H1 (cell line): ENCODE measurements around the gene CIRBP. TPM values are rescaled to one million over a fixed set of nuclear protein-coding genes. Genes with fewer than 3 reads are reported as not detected.

Source experiments
- BCL11A ChIP-seq, 2 experiments: IDR thresholded peaks; one replicate each; pipeline ENCODE4 v1.6.1; 2011; ENCODE audit warnings: low read depth in 2 of 2, low read length in 2 of 2, mild to moderate bottlenecking in 2 of 2
- BRCA1 ChIP-seq: IDR thresholded peaks from 2 replicates; pipeline ENCODE4 v1.6.1; 2012; ENCODE audit warnings: low read depth, low read length, improper control_type of control experiment
- CBX5 ChIP-seq: fragments of 300-800, 300-1000 bp; sonication (generic); IDR thresholded peaks from 2 replicates; pipeline ENCODE4 v1.7.1; 2016; ENCODE audit warnings: antibody characterized with exemption, low read length, low read depth
- EP300 ChIP-seq, 2 experiments: IDR thresholded peaks; 1 replicate in 1 of 2; 2 replicates in 1 of 2; pipeline ENCODE4 v1.6.1; 2011 to 2012; ENCODE audit warnings: low read depth in 2 of 2, low read length in 2 of 2, mild to moderate bottlenecking in 2 of 2, borderline replicate concordance in 1 of 2, inconsistent platforms in 1 of 2, moderate library complexity in 1 of 2
- FOSL1 ChIP-seq: IDR thresholded peaks from 2 replicates; pipeline ENCODE4 v1.6.1; 2011; ENCODE audit warnings: mild to moderate bottlenecking, low read depth, low read length, moderate library complexity; ENCODE audit not compliant: insufficient read depth
- POU5F1 ChIP-seq: IDR thresholded peaks from 2 replicates; pipeline ENCODE4 v1.6.1; 2011; ENCODE audit warnings: low read depth, mild to moderate bottlenecking, low read length, moderate library complexity
- RFX5 ChIP-seq: IDR thresholded peaks from 2 replicates; pipeline ENCODE4 v1.6.1; 2011; ENCODE audit warnings: low read depth, low read length, improper control_type of control experiment, borderline replicate concordance
- SAP30 ChIP-seq: fragments of 300-600 bp; sonication (generic); IDR thresholded peaks from 2 replicates; pipeline ENCODE4 v1.7.1; 2012; ENCODE audit warnings: low read length, moderate library complexity, mild to moderate bottlenecking, inconsistent platforms; ENCODE audit not compliant: insufficient read depth, insufficient replicate concordance
- SP4 ChIP-seq: IDR thresholded peaks from 2 replicates; pipeline ENCODE4 v1.6.1; 2012; ENCODE audit warnings: low read length, inconsistent platforms
- TAF7 ChIP-seq: optimal IDR thresholded peaks from 2 replicates; pipeline ENCODE3; 2011; ENCODE audit warnings: low read depth, mild to moderate bottlenecking, inconsistent platforms, low read length, moderate library complexity, borderline replicate concordance
- TCF12 ChIP-seq: IDR thresholded peaks from 2 replicates; pipeline ENCODE4 v1.6.1; 2011; ENCODE audit warnings: low read depth, mild to moderate bottlenecking, low read length
- ZNF274 ChIP-seq: IDR thresholded peaks from 2 replicates; pipeline ENCODE4 v1.7.0; 2012; ENCODE audit warnings: low read length, borderline replicate concordance; ENCODE audit errors: extremely low read depth
- polyA plus RNA-seq, 7 experiments: library from polyadenylated mRNA; depleted of rRNA in 3 of 7; stranded (reverse) in 5 of 7; unstranded in 2 of 7; fragments of >200 nt in 5 of 7; fragments of 200-250 nt in 2 of 7; gene quantifications; 1 replicate in 5 of 7; 2 replicates in 1 of 7; 4 replicates in 1 of 7; pipeline versions ENCODE4 v1.2.1 to v1.2.3, GENCODE V29; 2011 to 2013; ENCODE audit warnings: missing spikeins in 2 of 7, mixed read lengths in 2 of 7
- total RNA-seq: library from RNA; stranded (reverse); fragmentation: NEBNext Ultra II Directional; extraction: Animal tissue kit (Norgen Biotek cat#: 25700); gene quantifications from 2 replicates; pipeline ENCODE4 v1.2.1, GENCODE V29; 2021

Gene CIRBP
- total and polyA plus RNA-seq, 2 of the 8 experiments (the other 6 are each of a cell fraction or from before 2014, with no cell fraction given): 175 to 199 TPM

- no peak for TF ChIP-seq SP4
- TF ChIP-seq BCL11A (IDR thresholded peaks at IDR 0.05; ENCODE audit: low read depth in 2 of 2, low read length in 2 of 2): no peak
- TF ChIP-seq POU5F1: no peak
- no peak for TF ChIP-seq TAF7
- TF ChIP-seq ZNF274: no peak
- no peak for TF ChIP-seq TCF12
- no peak for TF ChIP-seq EP300 (IDR thresholded peaks at IDR 0.05; ENCODE audit: borderline replicate concordance in 1 of 2, low read depth in 2 of 2, low read length in 2 of 2)
- TF ChIP-seq FOSL1: no peak
- TF ChIP-seq CBX5: no peak
- TF ChIP-seq BRCA1: no peak
- TF ChIP-seq RFX5: no peak
- no peak for TF ChIP-seq SAP30
Observed at GRCh38 chr19:1244693-1245451, 24.3 kb upstream of the CIRBP start (continued).
